ENCODE results near the gene EML4. TPM values are rescaled to one million over a fixed set of nuclear protein-coding genes. Genes with fewer than 3 reads are reported as not detected.
A peak's percentile ranks its signal among the peaks of the same experiment; 100 is the strongest.

Gene EML4
- total and polyA plus RNA-seq, 2 of the 13 experiments (the other 11 are each of a cell fraction or from before 2014, with no cell fraction given), result 243 to 476 TPM

DNA sequence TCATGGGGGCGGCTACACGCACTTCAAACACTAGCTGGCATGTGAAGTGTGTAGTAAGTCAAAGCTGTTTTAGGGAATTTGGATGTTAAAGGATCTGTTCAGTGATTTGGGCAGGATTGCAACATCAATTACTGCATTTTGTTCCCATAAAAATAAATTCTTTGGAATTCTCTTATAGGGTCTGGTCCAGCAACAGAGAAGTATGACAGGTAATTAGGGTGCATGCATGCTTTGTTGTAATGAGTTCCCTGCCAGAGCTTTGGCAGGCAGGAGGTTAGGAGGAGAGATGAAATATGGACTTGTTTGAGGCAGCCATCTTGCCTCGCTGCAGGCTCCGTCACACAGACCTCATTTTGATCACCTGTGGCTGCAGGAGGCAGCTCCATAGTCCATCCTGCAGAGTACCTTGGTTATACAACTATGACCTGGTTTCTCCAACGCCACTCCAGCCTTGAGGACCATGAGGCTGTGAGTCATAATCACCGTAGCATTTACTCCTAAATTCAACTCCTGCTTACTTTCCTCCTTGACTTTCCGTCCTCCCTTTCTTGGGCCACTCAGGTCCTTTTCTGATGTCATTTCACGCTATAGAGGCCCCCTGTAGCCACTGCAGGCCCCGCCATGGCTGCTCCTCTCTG is 26.5 kb upstream of the EML4 start (continued):
- TF ChIP-seq, protein P1, sequence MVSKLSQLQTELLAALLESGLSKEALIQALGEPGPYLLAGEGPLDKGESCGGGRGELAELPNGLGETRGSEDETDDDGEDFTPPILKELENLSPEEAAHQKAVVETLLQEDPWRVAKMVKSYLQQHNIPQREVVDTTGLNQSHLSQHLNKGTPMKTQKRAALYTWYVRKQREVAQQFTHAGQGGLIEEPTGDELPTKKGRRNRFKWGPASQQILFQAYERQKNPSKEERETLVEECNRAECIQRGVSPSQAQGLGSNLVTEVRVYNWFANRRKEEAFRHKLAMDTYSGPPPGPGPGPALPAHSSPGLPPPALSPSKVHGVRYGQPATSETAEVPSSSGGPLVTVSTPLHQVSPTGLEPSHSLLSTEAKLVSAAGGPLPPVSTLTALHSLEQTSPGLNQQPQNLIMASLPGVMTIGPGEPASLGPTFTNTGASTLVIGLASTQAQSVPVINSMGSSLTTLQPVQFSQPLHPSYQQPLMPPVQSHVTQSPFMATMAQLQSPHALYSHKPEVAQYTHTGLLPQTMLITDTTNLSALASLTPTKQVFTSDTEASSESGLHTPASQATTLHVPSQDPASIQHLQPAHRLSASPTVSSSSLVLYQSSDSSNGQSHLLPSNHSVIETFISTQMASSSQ (IDR thresholded peaks at IDR 0.05; ENCODE audit: low read depth), result no peak
- TF ChIP-seq, protein P1 (CRISPR knock-in tag; IDR thresholded peaks at IDR 0.05; ENCODE audit: borderline replicate concordance), result no peak
- TF ChIP-seq, protein P2, sequence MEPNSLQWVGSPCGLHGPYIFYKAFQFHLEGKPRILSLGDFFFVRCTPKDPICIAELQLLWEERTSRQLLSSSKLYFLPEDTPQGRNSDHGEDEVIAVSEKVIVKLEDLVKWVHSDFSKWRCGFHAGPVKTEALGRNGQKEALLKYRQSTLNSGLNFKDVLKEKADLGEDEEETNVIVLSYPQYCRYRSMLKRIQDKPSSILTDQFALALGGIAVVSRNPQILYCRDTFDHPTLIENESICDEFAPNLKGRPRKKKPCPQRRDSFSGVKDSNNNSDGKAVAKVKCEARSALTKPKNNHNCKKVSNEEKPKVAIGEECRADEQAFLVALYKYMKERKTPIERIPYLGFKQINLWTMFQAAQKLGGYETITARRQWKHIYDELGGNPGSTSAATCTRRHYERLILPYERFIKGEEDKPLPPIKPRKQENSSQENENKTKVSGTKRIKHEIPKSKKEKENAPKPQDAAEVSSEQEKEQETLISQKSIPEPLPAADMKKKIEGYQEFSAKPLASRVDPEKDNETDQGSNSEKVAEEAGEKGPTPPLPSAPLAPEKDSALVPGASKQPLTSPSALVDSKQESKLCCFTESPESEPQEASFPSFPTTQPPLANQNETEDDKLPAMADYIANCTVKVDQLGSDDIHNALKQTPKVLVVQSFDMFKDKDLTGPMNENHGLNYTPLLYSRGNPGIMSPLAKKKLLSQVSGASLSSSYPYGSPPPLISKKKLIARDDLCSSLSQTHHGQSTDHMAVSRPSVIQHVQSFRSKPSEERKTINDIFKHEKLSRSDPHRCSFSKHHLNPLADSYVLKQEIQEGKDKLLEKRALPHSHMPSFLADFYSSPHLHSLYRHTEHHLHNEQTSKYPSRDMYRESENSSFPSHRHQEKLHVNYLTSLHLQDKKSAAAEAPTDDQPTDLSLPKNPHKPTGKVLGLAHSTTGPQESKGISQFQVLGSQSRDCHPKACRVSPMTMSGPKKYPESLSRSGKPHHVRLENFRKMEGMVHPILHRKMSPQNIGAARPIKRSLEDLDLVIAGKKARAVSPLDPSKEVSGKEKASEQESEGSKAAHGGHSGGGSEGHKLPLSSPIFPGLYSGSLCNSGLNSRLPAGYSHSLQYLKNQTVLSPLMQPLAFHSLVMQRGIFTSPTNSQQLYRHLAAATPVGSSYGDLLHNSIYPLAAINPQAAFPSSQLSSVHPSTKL (CRISPR knock-in tag; IDR thresholded peaks at IDR 0.05), result peak; percentile 56; the same call in 1 of the 2 replicates
- TF ChIP-seq NONO (IDR thresholded peaks at IDR 0.05) (no peak), NONO (CRISPR knock-in tag; conservative IDR thresholded peaks at IDR 0.05) (no peak), RBAK (CRISPR knock-in tag; IDR thresholded peaks at IDR 0.05) (no peak), DR1 (CRISPR knock-in tag; IDR thresholded peaks at IDR 0.05) (no peak), ATM (IDR thresholded peaks at IDR 0.05; ENCODE audit: borderline replicate concordance) (no peak), HCFC1 (IDR thresholded peaks at IDR 0.05; ENCODE audit: low read depth, low read length) (no peak), ASH2L (IDR thresholded peaks at IDR 0.05; ENCODE audit: insufficient read length, low read depth, low read length) (no peak), HNF4G (IDR thresholded peaks at IDR 0.05; ENCODE audit: borderline replicate concordance, low read depth, low read length) (0 out of 2 replicates have a peak, but pooled peaks have one; percentile 2), HNF4G (CRISPR knock-in tag; IDR thresholded peaks at IDR 0.05; ENCODE audit: borderline replicate concordance, low read depth) (no peak), ZKSCAN8 (CRISPR knock-in tag; IDR thresholded peaks at IDR 0.05; ENCODE audit: borderline replicate concordance) (no peak), ZNF605 (CRISPR knock-in tag; IDR thresholded peaks at IDR 0.05) (no peak), NFRKB (IDR thresholded peaks at IDR 0.05) (no peak), ERF (CRISPR knock-in tag; IDR thresholded peaks at IDR 0.05) (peak; percentile 58; the same call in 1 of the 2 replicates)
- TF ChIP-seq, protein P3, sequence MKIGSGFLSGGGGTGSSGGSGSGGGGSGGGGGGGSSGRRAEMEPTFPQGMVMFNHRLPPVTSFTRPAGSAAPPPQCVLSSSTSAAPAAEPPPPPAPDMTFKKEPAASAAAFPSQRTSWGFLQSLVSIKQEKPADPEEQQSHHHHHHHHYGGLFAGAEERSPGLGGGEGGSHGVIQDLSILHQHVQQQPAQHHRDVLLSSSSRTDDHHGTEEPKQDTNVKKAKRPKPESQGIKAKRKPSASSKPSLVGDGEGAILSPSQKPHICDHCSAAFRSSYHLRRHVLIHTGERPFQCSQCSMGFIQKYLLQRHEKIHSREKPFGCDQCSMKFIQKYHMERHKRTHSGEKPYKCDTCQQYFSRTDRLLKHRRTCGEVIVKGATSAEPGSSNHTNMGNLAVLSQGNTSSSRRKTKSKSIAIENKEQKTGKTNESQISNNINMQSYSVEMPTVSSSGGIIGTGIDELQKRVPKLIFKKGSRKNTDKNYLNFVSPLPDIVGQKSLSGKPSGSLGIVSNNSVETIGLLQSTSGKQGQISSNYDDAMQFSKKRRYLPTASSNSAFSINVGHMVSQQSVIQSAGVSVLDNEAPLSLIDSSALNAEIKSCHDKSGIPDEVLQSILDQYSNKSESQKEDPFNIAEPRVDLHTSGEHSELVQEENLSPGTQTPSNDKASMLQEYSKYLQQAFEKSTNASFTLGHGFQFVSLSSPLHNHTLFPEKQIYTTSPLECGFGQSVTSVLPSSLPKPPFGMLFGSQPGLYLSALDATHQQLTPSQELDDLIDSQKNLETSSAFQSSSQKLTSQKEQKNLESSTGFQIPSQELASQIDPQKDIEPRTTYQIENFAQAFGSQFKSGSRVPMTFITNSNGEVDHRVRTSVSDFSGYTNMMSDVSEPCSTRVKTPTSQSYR (CRISPR knock-in tag; IDR thresholded peaks at IDR 0.05; ENCODE audit: borderline replicate concordance), result no peak
- TF ChIP-seq, protein P4, sequence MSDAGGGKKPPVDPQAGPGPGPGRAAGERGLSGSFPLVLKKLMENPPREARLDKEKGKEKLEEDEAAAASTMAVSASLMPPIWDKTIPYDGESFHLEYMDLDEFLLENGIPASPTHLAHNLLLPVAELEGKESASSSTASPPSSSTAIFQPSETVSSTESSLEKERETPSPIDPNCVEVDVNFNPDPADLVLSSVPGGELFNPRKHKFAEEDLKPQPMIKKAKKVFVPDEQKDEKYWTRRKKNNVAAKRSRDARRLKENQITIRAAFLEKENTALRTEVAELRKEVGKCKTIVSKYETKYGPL (CRISPR knock-in tag; IDR thresholded peaks at IDR 0.05), result peak; percentile 56; the same call in 1 of the 2 replicates

All from HepG2 (cell line).